ENCODE data around the gene RNASE4. TPM values are rescaled to one million over a fixed set of nuclear protein-coding genes. Genes with fewer than 3 reads are reported as not detected.

The RNASE4 gene, protein sequence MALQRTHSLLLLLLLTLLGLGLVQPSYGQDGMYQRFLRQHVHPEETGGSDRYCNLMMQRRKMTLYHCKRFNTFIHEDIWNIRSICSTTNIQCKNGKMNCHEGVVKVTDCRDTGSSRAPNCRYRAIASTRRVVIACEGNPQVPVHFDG
- 13.5 TPM for total RNA-seq

GRCh38 chr14:20683891-20684661 lies at the start of gene RNASE4:
Gene RNASE4 (plus strand): TSS chr14:20684560. CDS start chr14:20699372, 14,812 bp downstream.

DNA sequence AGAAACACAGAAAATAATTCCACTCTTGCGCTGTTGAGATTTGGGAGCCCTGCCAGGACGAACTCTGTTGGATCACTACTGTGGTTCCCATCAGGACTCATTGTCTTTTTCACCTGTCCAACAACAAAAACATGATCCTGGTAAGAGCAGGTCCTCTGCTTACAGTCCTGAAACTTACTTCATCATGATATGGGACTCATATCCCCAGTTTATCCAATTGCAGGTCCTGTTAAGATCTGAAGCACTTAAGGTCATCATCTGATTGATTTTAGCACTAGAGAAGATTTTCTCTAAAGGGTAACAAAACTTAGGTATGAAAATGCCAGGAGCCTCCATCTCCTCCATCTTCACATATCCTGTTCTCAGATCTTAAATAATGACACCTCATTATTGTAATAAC lies 42.8 kb upstream of the RNASE4 start, which contains the start of gene OR6S1:
TSS of gene OR6S1 (minus strand) at position 101 of the 400 bp plus-strand sequence. CDS start at position 101, 0 bp downstream.

GRCh38 chr14:20688167-20688839 lies 3.9 kb downstream of the RNASE4 start, which contains the start of gene ANG:
Gene ANG (plus strand): TSS chr14:20688764. CDS start chr14:20693565, 4,801 bp downstream.

DNA sequence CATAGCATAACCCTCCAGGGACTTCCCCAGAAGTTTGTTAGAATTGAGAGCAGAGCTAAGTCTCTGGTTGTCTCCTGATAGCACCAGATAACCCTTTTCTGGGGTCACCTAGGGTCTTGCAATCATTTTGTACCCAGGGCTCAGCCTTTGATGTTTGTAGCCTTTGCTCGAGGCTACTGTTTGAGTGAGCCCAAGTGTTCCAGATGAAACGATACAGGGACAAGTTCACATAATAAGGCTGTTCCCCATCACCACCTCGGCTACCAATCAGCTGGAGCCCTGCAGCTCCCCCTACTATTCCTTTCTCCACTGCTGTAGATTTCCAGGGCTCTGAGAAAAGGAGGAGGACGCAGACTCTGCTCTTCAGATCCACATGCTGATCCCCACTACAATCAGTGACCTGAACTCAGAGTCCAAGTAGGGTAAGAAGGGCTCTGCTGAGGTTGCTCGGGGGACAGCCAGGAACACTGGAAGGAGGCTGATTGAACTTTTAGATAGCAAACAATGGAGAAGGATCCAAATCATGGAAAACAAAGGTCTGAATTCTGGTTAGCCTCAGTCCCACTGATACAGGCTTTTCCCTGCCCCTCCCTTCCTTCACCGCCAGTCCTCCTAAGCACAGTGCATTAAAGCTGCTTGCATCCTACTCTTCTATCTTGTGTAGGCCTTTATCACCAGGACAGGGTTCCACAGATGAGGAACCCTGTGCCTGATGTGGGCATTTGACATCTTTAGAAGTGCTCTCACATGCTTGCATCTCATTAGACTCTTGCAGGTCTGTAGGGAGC lies 61.4 kb downstream of the RNASE4 start, which contains the start of gene EDDM3A:
TSS of gene EDDM3A (plus strand) at position 317 of the 788 bp plus-strand sequence. CDS start 1,694 bp downstream, outside the sequence.

Small RNA genes lying within 50 kb of the gene (small RNA-seq; reads per million reads assigned to genes)
- not detected for gene RF00019 (ENCODE audit: low replicate concordance)

Other genes with a start within 250 kb of the RNASE4 start
- 1.5 TPM for gene KLHL33, start 248.4 kb upstream of the RNASE4 start, total RNA-seq
- gene OSGEP, start 229.7 kb upstream of the RNASE4 start, total RNA-seq, result 48.1 TPM
- 76.1 TPM for gene APEX1, start 229.3 kb upstream of the RNASE4 start, total RNA-seq
- 26.3 TPM for gene PIP4P1, start 223.1 kb upstream of the RNASE4 start, total RNA-seq
- gene PNP, start 215.2 kb upstream of the RNASE4 start, total RNA-seq, result 71.3 TPM
- not detected for gene RNASE10, start 179.0 kb upstream of the RNASE4 start, total RNA-seq
- not detected for gene RNASE9, start 123.5 kb upstream of the RNASE4 start, total RNA-seq
- not detected for gene RNASE11, start 96.6 kb upstream of the RNASE4 start, total RNA-seq
- gene RNASE12, start 93.2 kb upstream of the RNASE4 start, total RNA-seq, result not detected
- not detected for gene OR6S1, start 42.9 kb upstream of the RNASE4 start, total RNA-seq
- gene ANG, start 4.2 kb downstream of the RNASE4 start, total RNA-seq, result 5.1 TPM
- not detected for gene EDDM3A, start 61.3 kb downstream of the RNASE4 start, total RNA-seq
- not detected for gene EDDM3B, start 83.8 kb downstream of the RNASE4 start, total RNA-seq
- gene RNASE6, start 96.7 kb downstream of the RNASE4 start, total RNA-seq, result 7.5 TPM
- gene RNASE1, start 118.3 kb downstream of the RNASE4 start, total RNA-seq, result 198 TPM
- 3.3 TPM for gene RNASE3, start 206.8 kb downstream of the RNASE4 start, total RNA-seq